A172 (cell line): ENCODE results near the gene ADCY6. TPM values are rescaled to one million over a fixed set of nuclear protein-coding genes. Genes with fewer than 3 reads are reported as not detected.

ENCODE experiments used
- DNase-seq: peaks from one replicate; pipeline ENCODE4 v3.0.0-alpha.2; 2015; ENCODE audit warnings: low spot score
- total RNA-seq: library from RNA; depleted of rRNA; stranded (reverse); fragments of >200 nt; shearing (Covaris generic); gene quantifications from 2 replicates; pipeline ENCODE4 v1.2.3, GENCODE V29; 2014

ADCY6 gene
- total RNA-seq, 1 experiment from 2014 or later: 13.1 TPM

- no peak for DNase-seq
Observed at GRCh38 chr12:48783432-48783831, 5.5 kb downstream of the ADCY6 start.

GRCh38 chr12:48782457-48783395, 6.2 kb downstream of the ADCY6 start:
- no peak for DNase-seq

GRCh38 chr12:48781750-48782456, 7.0 kb downstream of the ADCY6 start:
- DNase-seq: no peak

GRCh38 chr12:48780381-48781025, 8.4 kb downstream of the ADCY6 start:
- DNase-seq: no peak

- DNase-seq: peak; percentile 53
Observed at GRCh38 chr12:48779869-48780268, 9.0 kb downstream of the ADCY6 start.

GRCh38 chr12:48777501-48778400, 11.1 kb downstream of the ADCY6 start:
- no peak for DNase-seq

- no peak for DNase-seq
Observed at GRCh38 chr12:48776956-48777355, 11.9 kb downstream of the ADCY6 start.

GRCh38 chr12:48775991-48776649, 12.8 kb downstream of the ADCY6 start:
- no peak for DNase-seq

- no peak for DNase-seq
Observed at GRCh38 chr12:48775299-48775698, 13.6 kb downstream of the ADCY6 start.

GRCh38 chr12:48774516-48774915, 14.4 kb downstream of the ADCY6 start:
- no peak for DNase-seq

- no peak for DNase-seq
Observed at GRCh38 chr12:48773686-48774085, 15.2 kb downstream of the ADCY6 start.

GRCh38 chr12:48771588-48772112, 17.2 kb downstream of the ADCY6 start:
- DNase-seq: no peak

GRCh38 chr12:48770756-48771155, 18.1 kb downstream of the ADCY6 start:
- DNase-seq: no peak

- no peak for DNase-seq
Observed at GRCh38 chr12:48768736-48769135, 20.2 kb downstream of the ADCY6 start.

- DNase-seq: no peak
Observed at GRCh38 chr12:48768147-48768546, 20.7 kb downstream of the ADCY6 start.

GRCh38 chr12:48767521-48767920, 21.4 kb downstream of the ADCY6 start:
- DNase-seq: no peak

- DNase-seq: no peak
Observed at GRCh38 chr12:48767047-48767446, 21.8 kb downstream of the ADCY6 start.

GRCh38 chr12:48765753-48766162, 23.1 kb downstream of the ADCY6 start:
- peak; percentile 19 for DNase-seq

- peak; percentile 45 for DNase-seq
Observed at GRCh38 chr12:48764521-48764920, 24.4 kb downstream of the ADCY6 start.

- DNase-seq: no peak
Observed at GRCh38 chr12:48758737-48759136, 30.2 kb downstream of the ADCY6 start.

GRCh38 chr12:48758186-48758585, 30.7 kb downstream of the ADCY6 start:
- DNase-seq: no peak
